K562 (cell line): ENCODE measurements around the gene JMJD1C. TPM values are rescaled to one million over a fixed set of nuclear protein-coding genes. Genes with fewer than 3 reads are reported as not detected.

Experiments
- ATAC-seq: fragments of 200-7000 bp; cut with Tn5 transposase; 3 replicates; pipeline ENCODE4 v1.9.1; 2020; ENCODE audit warnings: moderate library complexity
- BruUV-seq: library from RNA; stranded (reverse); fragments of 400-500 nt; replicated peaks from 2 replicates; lab custom pipeline; 2021; lab: Mats Ljungman, UMichigan
- CTCF ChIA-PET: fragments of 300-600 bp; formaldehyde crosslinking; extraction: SDS; loops from one replicate; lab custom pipeline; 2021; ENCODE audit warnings: low intra/inter-chr PET ratio; lab: Yijun Ruan, JAX
- POLR2A ChIA-PET: fragments of 300-600, 350-650 bp; sonication (Branson Sonifier 250); formaldehyde crosslinking; extraction: SDS; loops from one replicate; lab custom pipeline; 2021; ENCODE audit warnings: antibody characterized with exemption, inconsistent platforms; lab: Yijun Ruan, JAX
- DNase-seq, 4 experiments: peaks; one replicate each; pipeline versions ENCODE4 v3.0.0 to v3.0.0-alpha.2; 2011 to 2018; ENCODE audit warnings: low spot score in 3 of 4, mixed read lengths in 3 of 4; ENCODE audit errors: extremely low read depth in 1 of 4
- FAIRE-seq: peaks from 2 replicates; lab custom pipeline; 2011; peaks lifted over from hg19 to GRCh38; lab: Jason Lieb, UNC
- H2AFZ ChIP-seq: 2 replicates; pipeline ENCODE4 v1.6.0; 2011; ENCODE audit warnings: low read depth, low read length, control low read depth, inconsistent platforms
- H3K27ac ChIP-seq: fragments of 200-600 bp; 3 replicates; pipeline ENCODE4 v1.8.0; 2011; ENCODE audit warnings: low read depth, mild to moderate bottlenecking, control low read depth, inconsistent platforms, low read length, moderate library complexity, mixed read lengths; ENCODE audit errors: extremely low read depth
- H3K27me3 ChIP-seq, 2 experiments: fragments of 300-600 bp in 1 of 2; 2 replicates in 1 of 2; 3 replicates in 1 of 2; pipeline versions ENCODE4 v1.6.0 to v1.8.0; 2011; ENCODE audit warnings: inconsistent platforms in 2 of 2, low read length in 2 of 2, mild to moderate bottlenecking in 1 of 2, mixed read lengths in 1 of 2, moderate library complexity in 1 of 2; ENCODE audit not compliant: control insufficient read depth in 2 of 2, insufficient read depth in 2 of 2
- H3K36me3 ChIP-seq: fragments of 300-600 bp; 3 replicates; pipeline ENCODE4 v1.8.0; 2011; ENCODE audit warnings: mild to moderate bottlenecking, low read length, inconsistent platforms; ENCODE audit not compliant: control insufficient read depth, insufficient read depth
- H3K4me1 ChIP-seq, 2 experiments: fragments of 200-600 bp in 1 of 2; replicated peaks in 1 of 2; 2 replicates in 1 of 2; 3 replicates in 1 of 2; pipeline versions ENCODE4 v1.5.1 to v1.8.0; 2011; ENCODE audit warnings: inconsistent platforms in 2 of 2, low read length in 2 of 2, mild to moderate bottlenecking in 1 of 2, mixed read lengths in 1 of 2, moderate library complexity in 1 of 2; ENCODE audit not compliant: control insufficient read depth in 2 of 2, insufficient read depth in 2 of 2
- H3K4me2 ChIP-seq: 2 replicates; pipeline ENCODE4 v1.6.1; 2011; ENCODE audit warnings: low read length, control low read depth, inconsistent platforms, mixed read lengths; ENCODE audit not compliant: insufficient read depth
- H3K4me3 ChIP-seq: fragments of 200-600 bp; sonication (generic), shearing (Covaris generic); 2 replicates; pipeline ENCODE4 v1.5.1; 2016; ENCODE audit warnings: control low read depth, inconsistent platforms
- H3K79me2 ChIP-seq: fragments of 200-600 bp; 3 replicates; pipeline ENCODE4 v1.8.0; 2011; ENCODE audit warnings: low read length, inconsistent platforms; ENCODE audit not compliant: control insufficient read depth, insufficient read depth
- H3K9ac ChIP-seq, 2 experiments: 2 replicates each; pipeline versions ENCODE4 v1.6.0 to v1.6.1; 2011; ENCODE audit warnings: low read depth in 2 of 2, low read length in 2 of 2, control low read depth in 1 of 2, inconsistent platforms in 1 of 2, mild to moderate bottlenecking in 1 of 2, mixed read lengths in 1 of 2; ENCODE audit not compliant: insufficient read depth in 1 of 2
- H3K9me1 ChIP-seq: one replicate; pipeline ENCODE4 v1.6.0; 2011; ENCODE audit warnings: inconsistent platforms, mild to moderate bottlenecking, low read length, moderate library complexity; ENCODE audit not compliant: control insufficient read depth, insufficient read depth
- H3K9me3 ChIP-seq: replicated peaks from 2 replicates; pipeline ENCODE4 v1.5.1; 2011; ENCODE audit warnings: low read depth, low read length, inconsistent platforms; ENCODE audit not compliant: control insufficient read depth, insufficient read depth
- H4K20me1 ChIP-seq: replicated peaks from 2 replicates; pipeline ENCODE4 v1.6.1; 2011; ENCODE audit warnings: low read length, inconsistent platforms, mixed read lengths; ENCODE audit not compliant: control insufficient read depth, insufficient read depth
- BRD4 ChIP-seq: fragments of 200-600 bp; sonication (generic); IDR thresholded peaks from 2 replicates; pipeline ENCODE4 v1.6.1; 2017; ENCODE audit warnings: inconsistent platforms
- CUX1 ChIP-seq: fragments of 200-800 bp; sonication (Bioruptor generic); IDR thresholded peaks from 2 replicates; pipeline ENCODE4 v1.6.1; 2016; ENCODE audit warnings: missing genetic modification characterization, missing compliant biosample characterization
- HLTF ChIP-seq: fragments of 450-650 bp; IDR thresholded peaks from 2 replicates; pipeline ENCODE4 v1.6.1; 2016
- ZC3H4 ChIP-seq: sonication (generic); formaldehyde crosslinking; IDR thresholded peaks from 2 replicates; pipeline ENCODE4 v1.9.0; 2021; ENCODE audit warnings: missing genetic modification reagents, borderline replicate concordance
- ZNF518B ChIP-seq: fragments of 250-450 bp; sonication (Bioruptor Pico); IDR thresholded peaks from 2 replicates; pipeline ENCODE4 v1.5.0; 2021; ENCODE audit warnings: mild to moderate bottlenecking, moderate library complexity
- WGBS: fragments of 100-300 bp; shearing (Covaris generic); methylation state at CpG from one replicate; pipeline ENCODE4 v1.1.6; 2016; ENCODE audit warnings: low coverage, mixed read lengths; ENCODE audit not compliant: insufficient coverage; ENCODE audit errors: missing lambda C conversion rate; 5-methylcytosine and 5-hydroxymethylcytosine counted together
- in situ Hi-C: fragments of 300-500 bp; cut with MboI; formaldehyde crosslinking; loops from 4 replicates; pipeline ENCODE4 v1.15.0; 2018; ENCODE audit warnings: inconsistent platforms, mixed read lengths
- intact Hi-C: fragments of 100-400 bp; cut with micrococcal nuclease; formaldehyde crosslinking; loops from 2 replicates; pipeline ENCODE4 v1.14.2; 2022
- polyA plus RNA-seq, 8 experiments: library from polyadenylated mRNA; depleted of rRNA in 4 of 8; stranded (reverse) in 5 of 8; unstranded in 3 of 8; fragments of >200 nt; fragmentation: Nextera tagmentation in 2 of 8; fragmentation: Illumina TruSeq in 1 of 8; extraction: Ambion mirVana in 2 of 8; extraction: Trizol in 1 of 8; gene quantifications; 2 replicates each; pipeline versions ENCODE4 v1.2.1 to v1.2.3, GENCODE V29; 2011 to 2014; ENCODE audit warnings: inconsistent platforms in 1 of 8, missing spikeins in 1 of 8
- total RNA-seq, 7 experiments: library from RNA; depleted of rRNA in 6 of 7; stranded (reverse); fragments of >200 nt in 6 of 7; fragmentation: Illumina TruSeq in 2 of 7; extraction: Trizol in 2 of 7; gene quantifications; 2 replicates each; pipeline versions ENCODE4 v1.2.1 to v1.2.3, GENCODE V29; 2011 to 2021; ENCODE audit warnings: low replicate concordance in 1 of 7
- TF ChIP-seq, protein P1 (sequence below): fragments of 250-450 bp; sonication (Bioruptor Pico); IDR thresholded peaks from 2 replicates; pipeline ENCODE4 v1.8.0; 2021; ENCODE audit warnings: borderline replicate concordance, mild to moderate bottlenecking, moderate library complexity; ENCODE audit not compliant: poor library complexity, severe bottlenecking

Gene JMJD1C
- total and polyA plus RNA-seq, 9 of the 15 experiments (the other 6 are each of a cell fraction or from before 2014, with no cell fraction given): 25.3 to 68.0 (median 47.2) TPM

DNA sequence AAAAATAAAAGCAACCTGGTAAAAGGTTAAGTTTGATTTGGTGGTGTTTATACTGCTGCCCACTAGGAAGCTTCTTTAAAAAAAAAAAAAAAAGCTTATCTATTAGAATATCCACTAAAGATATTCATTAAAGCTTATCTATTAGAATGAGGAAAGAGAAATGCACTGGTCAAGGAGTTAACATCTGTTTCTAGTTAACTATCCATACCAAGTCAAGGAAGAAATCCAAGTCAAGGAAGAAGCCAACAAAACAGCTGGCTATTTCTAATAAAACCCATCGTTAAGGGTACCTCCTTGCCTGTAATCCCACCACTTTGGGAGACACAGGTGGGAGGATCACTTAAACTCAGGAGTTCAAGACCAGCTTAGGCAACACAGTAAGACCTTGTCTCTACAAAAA, 82.6 kb downstream of the JMJD1C start:
- no peaks in the 10 kb centered on the region; the same call in 1 of the 2 replicates for H4K20me1 ChIP-seq
- TF ChIP-seq CUX1 (CRISPR knock-in tag) (no peak), HLTF (no peak), BRD4 (no peak), ZNF518B (CRISPR knock-in tag) (no peak), ZC3H4 (no peak)
- TF ChIP-seq, protein P1, sequence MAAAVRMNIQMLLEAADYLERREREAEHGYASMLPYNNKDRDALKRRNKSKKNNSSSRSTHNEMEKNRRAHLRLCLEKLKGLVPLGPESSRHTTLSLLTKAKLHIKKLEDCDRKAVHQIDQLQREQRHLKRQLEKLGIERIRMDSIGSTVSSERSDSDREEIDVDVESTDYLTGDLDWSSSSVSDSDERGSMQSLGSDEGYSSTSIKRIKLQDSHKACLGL (CRISPR knock-in tag): no peak
- FAIRE-seq (no peak), ATAC-seq (no peak), DNase-seq (no peak)
- intact Hi-C loops (no loop called here), in situ Hi-C loops (no loop called here)
- H3K27ac ChIP-seq: no peak overlapping the region
- no peak overlapping the region for H2AFZ ChIP-seq
- no TSS peak for BruUV-seq
- peaks cover 6% of the 10 kb centered on the region; the same call in 2 of the 3 replicates for H3K36me3 ChIP-seq
- H3K9me1 ChIP-seq: no peaks in the 10 kb centered on the region
- no peak overlapping the region for H3K4me2 ChIP-seq
- CTCF ChIA-PET: no interaction called here
- no peak overlapping the region for H3K9ac ChIP-seq
- POLR2A ChIA-PET: interaction anchor here (0.6 to 0.9 kb wide), 4 partner anchors 15 to 45 kb away, joined by 3 to 5 read pairs (median 4); no protein-coding TSS in a partner anchor
- H3K9me3 ChIP-seq: no peaks in the 10 kb centered on the region
- WGBS: 100% methylated on average over 1 of the region's 1 CpG
- no peak overlapping the region for H3K4me3 ChIP-seq
- peaks cover 0 to 7% of the 10 kb centered on the region in 2 experiments; a peak in 3 of 5 replicates for H3K4me1 ChIP-seq
- H3K27me3 ChIP-seq: no peaks in the 10 kb centered on the region
- peaks cover 54% of the 10 kb centered on the region for H3K79me2 ChIP-seq
